Measurements from ENCODE around the gene CHST7.

GRCh38 chrX:46602468-46603102 lies 29.0 kb downstream of the CHST7 start:
- no peak for TF ChIP-seq YY1 (IDR thresholded peaks at IDR 0.05; ENCODE audit: insufficient read depth, insufficient read length)
- TF ChIP-seq ZNF274 (IDR thresholded peaks at IDR 0.05; ENCODE audit: low read depth, low read length): no peak
- no peak for TF ChIP-seq SUZ12 (IDR thresholded peaks at IDR 0.05; ENCODE audit: extremely low read depth, insufficient read depth, insufficient read length)

Measured in NT2/D1 (cell line).